Activated CD8-positive, alpha-beta memory T cell treated with anti-CD3 and anti-CD28 coated beads, Interleukin-2, amount 50 U/mL, for 48 hours (primary cell): ENCODE measurements around the gene FAHD1.

Experiments
- DNase-seq: peaks from one replicate; pipeline ENCODE4 v3.0.0-alpha.2; 2020

FAHD1 gene

GRCh38 chr16:1826691-1827573, at the start of gene FAHD1, which contains the start of gene HAGH:
TSS of gene FAHD1 (plus strand) at chr16:1827206. CDS start at chr16:1827239, 33 bp downstream.
TSS of gene HAGH (minus strand) at chr16:1826825. CDS start at chr16:1826787, 38 bp downstream.
- DNase-seq = peak; percentile 94

GRCh38 chr16:1777375-1778199, 49.4 kb upstream of the FAHD1 start:
- no peak for DNase-seq

- no peak for DNase-seq
Measured at GRCh38 chr16:1778200-1779179, 48.5 kb upstream of the FAHD1 start.

- no peak for DNase-seq
Measured at GRCh38 chr16:1779234-1779701, 47.7 kb upstream of the FAHD1 start.

- no peak for DNase-seq
Measured at GRCh38 chr16:1779741-1780676, 47.0 kb upstream of the FAHD1 start.

- no peak for DNase-seq
Measured at GRCh38 chr16:1780677-1781072, 46.3 kb upstream of the FAHD1 start.

- no peak for DNase-seq
Measured at GRCh38 chr16:1781254-1781653, 45.8 kb upstream of the FAHD1 start.

- no peak for DNase-seq
Measured at GRCh38 chr16:1781758-1782407, 45.1 kb upstream of the FAHD1 start.

GRCh38 chr16:1782408-1783264, 44.4 kb upstream of the FAHD1 start, which contains the start of the genes NUBP2 and SPSB3:
TSS of gene NUBP2 (plus strand) at chr16:1782960. CDS start at chr16:1783021, 61 bp downstream.
TSS of gene SPSB3 (minus strand) at chr16:1782571. CDS start at chr16:1781483, 1,088 bp downstream.
- peak; percentile 98 for DNase-seq

GRCh38 chr16:1784977-1785845, 41.8 kb upstream of the FAHD1 start:
- no peak for DNase-seq

GRCh38 chr16:1785846-1786170, 41.2 kb upstream of the FAHD1 start:
- DNase-seq = no peak

GRCh38 chr16:1786242-1787055, 40.6 kb upstream of the FAHD1 start:
- no peak for DNase-seq

- peak; percentile 44 for DNase-seq
Measured at GRCh38 chr16:1787056-1787321, 40.0 kb upstream of the FAHD1 start.

- DNase-seq = peak; percentile 45
Measured at GRCh38 chr16:1787322-1788094, 39.5 kb upstream of the FAHD1 start.

- peak; percentile 44 for DNase-seq
Measured at GRCh38 chr16:1788095-1788707, 38.8 kb upstream of the FAHD1 start.

- DNase-seq = peak; percentile 43
Measured at GRCh38 chr16:1788708-1789100, 38.3 kb upstream of the FAHD1 start.

GRCh38 chr16:1789643-1790045, 37.4 kb upstream of the FAHD1 start:
- peak; percentile 47 for DNase-seq
